Endodermal cell (in vitro differentiated cells): ENCODE measurements around the gene ADAMTS18. TPM values are rescaled to one million over a fixed set of nuclear protein-coding genes. Genes with fewer than 3 reads are reported as not detected.
"Not testable (repeated sequence)": the region's sequence is repeated elsewhere in the genome, so short reads cannot be mapped to it uniquely, and the experiment has no call there.

ENCODE experiments used
- DNase-seq: peaks from one replicate; pipeline ENCODE4 v3.0.0-alpha.2; 2017
- H3K27ac ChIP-seq: 2 replicates; pipeline ENCODE4 v1.5.1; 2013; ENCODE audit warnings: mild to moderate bottlenecking, low read depth, low read length, moderate library complexity
- H3K27me3 ChIP-seq: 2 replicates; pipeline ENCODE4 v1.6.1; 2013; ENCODE audit warnings: mild to moderate bottlenecking, low read length, moderate library complexity; ENCODE audit not compliant: insufficient read depth, control insufficient read depth, poor library complexity, severe bottlenecking
- H3K36me3 ChIP-seq: 2 replicates; pipeline ENCODE4 v1.7.0; 2013; ENCODE audit warnings: mild to moderate bottlenecking, low read length, moderate library complexity; ENCODE audit not compliant: control insufficient read depth, insufficient read depth
- H3K4me1 ChIP-seq: one replicate; pipeline ENCODE4 v1.7.0; 2013; ENCODE audit warnings: low read length; ENCODE audit not compliant: control insufficient read depth, insufficient read depth
- H3K4me3 ChIP-seq: 2 replicates; pipeline ENCODE4 v1.5.1; 2013; ENCODE audit warnings: mild to moderate bottlenecking, low read length, moderate library complexity
- H3K9ac ChIP-seq: 2 replicates; pipeline ENCODE4 v1.6.1; 2013; ENCODE audit warnings: mild to moderate bottlenecking, low read length, moderate library complexity; ENCODE audit not compliant: poor library complexity, severe bottlenecking; ENCODE audit errors: extremely low read depth
- H3K9me3 ChIP-seq: 2 replicates; pipeline ENCODE4 v1.6.1; 2013; ENCODE audit warnings: mild to moderate bottlenecking, low read length, moderate library complexity; ENCODE audit not compliant: control insufficient read depth
- H3K27ac Mint-ChIP-seq: 2 replicates; pipeline ENCODE4 v1.8.0; 2020; ENCODE audit warnings: mixed read lengths
- H3K27me3 Mint-ChIP-seq: 2 replicates; pipeline ENCODE4 v1.8.0; 2021; ENCODE audit warnings: mild to moderate bottlenecking, mixed read lengths; ENCODE audit not compliant: insufficient read depth
- H3K36me3 Mint-ChIP-seq: 2 replicates; pipeline ENCODE4 v1.8.0; 2020; ENCODE audit warnings: low read depth, mixed read lengths
- H3K4me1 Mint-ChIP-seq: 2 replicates; pipeline ENCODE4 v1.8.0; 2020; ENCODE audit warnings: mixed read lengths
- H3K4me3 Mint-ChIP-seq: 2 replicates; pipeline ENCODE4 v1.8.0; 2020; ENCODE audit warnings: mild to moderate bottlenecking, moderate library complexity, mixed read lengths
- H3K9me3 Mint-ChIP-seq: 2 replicates; pipeline ENCODE4 v1.8.0; 2020; ENCODE audit warnings: mild to moderate bottlenecking, mixed read lengths
- WGBS, 2 experiments: methylation state at CpG; one replicate each; pipeline versions ENCODE4 v1.1.5 to v1.1.7; 2013; ENCODE audit warnings: missing lambda C conversion rate in 2 of 2, mixed read lengths in 1 of 2; ENCODE audit not compliant: insufficient coverage in 1 of 2, insufficient read length in 1 of 2; 5-methylcytosine and 5-hydroxymethylcytosine counted together
- total RNA-seq, 2 donors: library from RNA; stranded (reverse); fragmentation: NEBNext Ultra II Directional in 1 of 2; extraction: Animal tissue kit (Norgen Biotek cat#: 25700) in 1 of 2; gene quantifications; 2 replicates in 1 of 2; 3 replicates in 1 of 2; pipeline ENCODE4 v1.2.1, GENCODE V29; 2021
- TF ChIP-seq, protein P1 (sequence below): fragments of 200-600 bp; sonication (generic); conservative IDR thresholded peaks from 2 replicates; pipeline ENCODE4 v1.5.0; 2021; ENCODE audit warnings: antibody characterized with exemption, mild to moderate bottlenecking

Gene ADAMTS18
- total RNA-seq, 2 donors from 2014 or later = 7.9 to 12.4 TPM

DNA sequence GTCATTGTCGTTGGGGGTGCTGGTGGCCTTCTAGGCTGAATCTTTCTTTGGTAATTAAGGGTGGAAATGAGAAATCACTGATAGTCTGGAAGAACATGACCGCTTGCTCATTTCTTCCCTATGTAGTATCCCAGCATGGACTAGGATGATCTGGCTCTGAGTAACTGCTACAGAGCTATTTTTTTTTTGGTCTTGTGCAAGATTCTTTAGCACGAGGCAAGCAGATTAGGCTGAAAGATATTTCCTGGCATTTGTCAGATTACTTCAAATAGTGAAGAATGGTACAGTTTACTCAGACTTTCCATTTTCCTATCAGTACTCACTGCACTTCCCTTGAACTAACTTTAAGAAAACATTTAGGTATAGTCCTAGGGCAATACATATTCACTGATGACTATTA is 146.6 kb downstream of the ADAMTS18 start:
- H3K27ac ChIP-seq = no peak overlapping the region
- Mint-ChIP-seq H3K4me1 (peaks cover 7% of the 10 kb centered on the region), H3K27ac (no peak overlapping the region), H3K4me3 (no peak overlapping the region), H3K36me3 (peaks cover 71% of the 10 kb centered on the region), H3K9me3 (no peaks in the 10 kb centered on the region), H3K27me3 (no peaks in the 10 kb centered on the region)
- H3K4me1 ChIP-seq = no peaks in the 10 kb centered on the region
- H3K4me3 ChIP-seq = no peak overlapping the region
- peaks cover 57% of the 10 kb centered on the region for H3K36me3 ChIP-seq
- H3K9me3 ChIP-seq = no peaks in the 10 kb centered on the region
- no peak for DNase-seq
- TF ChIP-seq, protein P1, sequence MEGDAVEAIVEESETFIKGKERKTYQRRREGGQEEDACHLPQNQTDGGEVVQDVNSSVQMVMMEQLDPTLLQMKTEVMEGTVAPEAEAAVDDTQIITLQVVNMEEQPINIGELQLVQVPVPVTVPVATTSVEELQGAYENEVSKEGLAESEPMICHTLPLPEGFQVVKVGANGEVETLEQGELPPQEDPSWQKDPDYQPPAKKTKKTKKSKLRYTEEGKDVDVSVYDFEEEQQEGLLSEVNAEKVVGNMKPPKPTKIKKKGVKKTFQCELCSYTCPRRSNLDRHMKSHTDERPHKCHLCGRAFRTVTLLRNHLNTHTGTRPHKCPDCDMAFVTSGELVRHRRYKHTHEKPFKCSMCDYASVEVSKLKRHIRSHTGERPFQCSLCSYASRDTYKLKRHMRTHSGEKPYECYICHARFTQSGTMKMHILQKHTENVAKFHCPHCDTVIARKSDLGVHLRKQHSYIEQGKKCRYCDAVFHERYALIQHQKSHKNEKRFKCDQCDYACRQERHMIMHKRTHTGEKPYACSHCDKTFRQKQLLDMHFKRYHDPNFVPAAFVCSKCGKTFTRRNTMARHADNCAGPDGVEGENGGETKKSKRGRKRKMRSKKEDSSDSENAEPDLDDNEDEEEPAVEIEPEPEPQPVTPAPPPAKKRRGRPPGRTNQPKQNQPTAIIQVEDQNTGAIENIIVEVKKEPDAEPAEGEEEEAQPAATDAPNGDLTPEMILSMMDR = no peak
- H3K27me3 ChIP-seq = no peaks in the 10 kb centered on the region
- H3K9ac ChIP-seq = no peak overlapping the region
- WGBS, 2 experiments = 92 to 100% methylated on average over 1 to 3 of the region's 3 CpGs

DNA sequence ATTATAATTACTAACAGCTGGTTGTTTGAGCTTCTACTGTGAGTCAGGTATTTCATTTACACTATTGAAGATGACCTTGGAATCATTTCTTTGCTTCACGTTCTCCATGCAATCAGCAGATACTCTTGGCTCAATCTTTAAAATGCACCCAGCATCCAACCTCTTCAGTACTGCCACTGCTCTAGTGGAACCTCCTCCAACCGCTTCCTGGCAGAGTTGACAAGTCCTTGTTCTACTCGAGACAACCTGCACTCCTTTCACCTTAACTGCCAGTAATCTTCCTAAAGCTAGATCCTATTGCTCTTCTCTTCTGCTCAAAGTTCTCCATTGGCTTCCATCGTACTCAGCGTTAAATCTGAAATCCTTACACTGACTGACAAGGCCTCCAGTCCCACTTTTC is 149.2 kb downstream of the ADAMTS18 start:
- Mint-ChIP-seq H3K36me3 (peaks cover 69% of the 10 kb centered on the region), H3K27ac (no peak overlapping the region), H3K9me3 (peaks cover 3% of the 10 kb centered on the region), H3K4me1 (peaks cover 7% of the 10 kb centered on the region), H3K4me3 (no peak overlapping the region), H3K27me3 (no peaks in the 10 kb centered on the region)
- Histone ChIP-seq H3K27ac (no peak overlapping the region), H3K9ac (no peak overlapping the region), H3K9me3 (peaks cover 13% of the 10 kb centered on the region), H3K36me3 (peaks cover 64% of the 10 kb centered on the region), H3K4me1 (no peaks in the 10 kb centered on the region), H3K27me3 (no peaks in the 10 kb centered on the region), H3K4me3 (no peak overlapping the region)
- TF ChIP-seq, protein P1 = no peak
- 88 to 94% methylated on average over 5 of the region's 5 CpGs for WGBS, 2 experiments
- no peak for DNase-seq

DNA sequence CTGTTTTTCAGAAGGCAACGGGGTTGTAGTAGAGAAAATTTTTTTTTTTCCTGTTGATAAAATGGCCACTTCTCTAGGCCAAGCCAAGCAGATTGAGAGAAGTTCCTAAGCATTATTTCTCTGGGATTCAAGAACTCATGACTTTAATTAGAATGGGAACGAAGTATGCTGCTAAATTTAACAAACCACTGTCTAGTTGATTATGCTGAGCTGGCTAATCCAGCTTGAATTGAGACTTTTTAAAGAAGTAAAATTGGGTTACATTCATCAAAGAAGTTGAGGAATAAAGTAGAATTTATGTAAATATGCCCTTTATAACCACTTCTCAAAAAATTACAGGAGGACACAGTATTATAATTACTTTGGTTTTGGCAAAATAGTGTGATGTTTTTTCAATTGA is 152.5 kb downstream of the ADAMTS18 start:
- TF ChIP-seq, protein P1 = no peak
- no peak overlapping the region for H3K4me3 Mint-ChIP-seq

DNA sequence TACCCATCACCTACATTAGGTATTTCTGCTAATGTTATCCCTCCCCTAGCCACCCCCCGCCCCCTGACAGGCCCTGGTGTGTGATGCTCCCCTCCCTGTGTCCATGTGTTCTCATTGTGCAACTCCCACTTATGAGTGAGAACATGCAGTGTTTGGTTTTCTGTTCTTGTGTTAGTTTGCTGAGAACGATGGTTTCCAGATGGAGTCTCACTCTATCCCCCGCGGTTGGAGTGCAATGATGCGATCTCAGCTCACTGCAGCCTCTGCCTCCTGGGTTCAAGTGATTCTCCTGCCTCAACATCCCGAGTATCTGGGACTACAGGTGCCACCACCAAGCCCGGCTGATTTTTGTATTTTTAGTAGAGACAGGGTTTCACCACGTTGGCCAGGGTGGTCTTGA is 155.5 kb downstream of the ADAMTS18 start:
- 67 to 85% methylated on average over 3 to 8 of the region's 8 CpGs for WGBS, 2 experiments
- not testable (repeated sequence) for H3K9me3 Mint-ChIP-seq, H3K27ac Mint-ChIP-seq, DNase-seq, H3K4me1 ChIP-seq, H3K27ac ChIP-seq, H3K4me3 Mint-ChIP-seq, H3K9ac ChIP-seq, H3K4me3 ChIP-seq, H3K4me1 Mint-ChIP-seq
- Histone ChIP-seq H3K36me3 (peaks cover 27% of the 10 kb centered on the region), H3K9me3 (peaks cover 16% of the 10 kb centered on the region), H3K27me3 (peaks cover 22% of the 10 kb centered on the region)
- Mint-ChIP-seq H3K27me3 (peaks cover 17% of the 10 kb centered on the region), H3K36me3 (peaks cover 28% of the 10 kb centered on the region)

More for the DNA sequence above, 152.5 kb downstream of the ADAMTS18 start:
- WGBS, 2 experiments = 100% methylated on average over 2 of the region's 2 CpGs
- Histone ChIP-seq H3K9me3 (peaks cover 16% of the 10 kb centered on the region), H3K4me1 (no peaks in the 10 kb centered on the region), H3K27me3 (no peaks in the 10 kb centered on the region), H3K36me3 (peaks cover 51% of the 10 kb centered on the region), H3K4me3 (no peak overlapping the region), H3K9ac (no peak overlapping the region), H3K27ac (no peak overlapping the region)
- H3K27me3 Mint-ChIP-seq = peaks cover 1% of the 10 kb centered on the region
- peaks cover 3% of the 10 kb centered on the region for H3K9me3 Mint-ChIP-seq
- H3K27ac Mint-ChIP-seq = no peak overlapping the region
- peaks cover 53% of the 10 kb centered on the region for H3K36me3 Mint-ChIP-seq
- no peak for DNase-seq
- H3K4me1 Mint-ChIP-seq = peaks cover 4% of the 10 kb centered on the region
